Endothelial cell of umbilical vein (primary cell): Measurements from ENCODE around the gene RBM38. TPM values are rescaled to one million over a fixed set of nuclear protein-coding genes. Genes with fewer than 3 reads are reported as not detected.

Experiments used
- BruUV-seq: library from RNA; stranded (reverse); fragments of 400-500 nt; replicated peaks from 2 replicates; lab custom pipeline; 2021; lab: Mats Ljungman, UMichigan
- CTCF ChIA-PET: fragments of 300-600, 350-600 bp; sonication (Branson Sonifier 250); formaldehyde crosslinking; loops from one replicate; lab custom pipeline; 2021; ENCODE audit warnings: antibody characterized with exemption, inconsistent platforms; lab: Charles Lee
- POLR2A ChIA-PET: fragments of 300-600, 350-600 bp; sonication (Branson Sonifier 250); formaldehyde crosslinking; loops from one replicate; lab custom pipeline; 2021; ENCODE audit warnings: antibody characterized with exemption, inconsistent platforms; lab: Charles Lee
- DNase-seq: peaks from one replicate; pipeline ENCODE4 v3.0.0-alpha.2; 2011; ENCODE audit warnings: low read depth, low spot score
- FAIRE-seq: peaks from 2 replicates; lab custom pipeline; 2011; peaks lifted over from hg19 to GRCh38; lab: Jason Lieb, UNC
- H2AFZ ChIP-seq: 2 replicates; pipeline ENCODE4 v1.6.0; 2012; ENCODE audit warnings: low read depth, low read length, control low read depth, inconsistent platforms
- H3K27ac ChIP-seq: 2 replicates; pipeline ENCODE4 v1.5.1; 2011; ENCODE audit warnings: low read depth, mild to moderate bottlenecking, control low read depth, low read length, moderate library complexity; ENCODE audit not compliant: insufficient read depth
- H3K27me3 ChIP-seq, 2 experiments: 2 replicates each; pipeline versions ENCODE4 v1.6.0 to v1.6.1; 2011; ENCODE audit warnings: low read length in 2 of 2, mixed read lengths in 1 of 2; ENCODE audit not compliant: control insufficient read depth in 2 of 2, insufficient read depth in 2 of 2
- H3K36me3 ChIP-seq, 2 experiments: 2 replicates in 1 of 2; 3 replicates in 1 of 2; pipeline ENCODE4 v1.5.1; 2011; ENCODE audit warnings: low read length in 2 of 2, mild to moderate bottlenecking in 1 of 2, moderate library complexity in 1 of 2; ENCODE audit not compliant: control insufficient read depth in 2 of 2, insufficient read depth in 2 of 2; ENCODE audit errors: extremely low read depth in 1 of 2
- H3K4me1 ChIP-seq: 3 replicates; pipeline ENCODE4 v1.5.1; 2011; ENCODE audit warnings: mild to moderate bottlenecking, low read length; ENCODE audit not compliant: control insufficient read depth, insufficient read depth; ENCODE audit errors: extremely low read depth
- H3K4me2 ChIP-seq: 2 replicates; pipeline ENCODE4 v1.6.1; 2011; ENCODE audit warnings: low read length, control low read depth, mixed read lengths; ENCODE audit not compliant: insufficient read depth
- H3K4me3 ChIP-seq, 3 experiments: fragments of 200-600 bp in 1 of 3; sonication (generic), shearing (Covaris generic) in 1 of 3; replicated peaks in 1 of 3; 2 replicates each; pipeline ENCODE4 v1.5.1; 2011 to 2016; ENCODE audit warnings: control low read depth in 3 of 3, low read length in 3 of 3, mild to moderate bottlenecking in 2 of 3, inconsistent platforms in 1 of 3, low read depth in 1 of 3, moderate library complexity in 1 of 3; ENCODE audit not compliant: insufficient read depth in 1 of 3
- H3K79me2 ChIP-seq: 2 replicates; pipeline ENCODE4 v1.6.0; 2012; ENCODE audit warnings: low read length, inconsistent platforms; ENCODE audit not compliant: control insufficient read depth, insufficient read depth
- H3K9ac ChIP-seq: replicated peaks from 2 replicates; pipeline ENCODE3; 2011; ENCODE audit warnings: low read length, control low read depth; ENCODE audit not compliant: insufficient read depth; ENCODE audit errors: extremely low read depth
- H3K9me1 ChIP-seq: replicated peaks from 3 replicates; pipeline ENCODE4 v1.6.0; 2011; ENCODE audit warnings: mild to moderate bottlenecking, low read length; ENCODE audit not compliant: control insufficient read depth, insufficient read depth; ENCODE audit errors: extremely low read depth
- H3K9me3 ChIP-seq: replicated peaks from 2 replicates; pipeline ENCODE4 v1.5.1; 2012; ENCODE audit warnings: low read length, inconsistent platforms; ENCODE audit not compliant: control insufficient read depth, insufficient read depth
- H4K20me1 ChIP-seq: replicated peaks from 2 replicates; pipeline ENCODE3; 2011; ENCODE audit warnings: mild to moderate bottlenecking, low read length; ENCODE audit not compliant: control insufficient read depth, insufficient read depth; ENCODE audit errors: extremely low read depth
- CTCF ChIP-seq, 2 donors: IDR thresholded peaks; 1 replicate in 1 of 2; 2 replicates in 1 of 2; pipeline ENCODE4 v1.5.1; 2011; ENCODE audit warnings: low read length in 2 of 2, mild to moderate bottlenecking in 2 of 2, moderate library complexity in 2 of 2, control low read depth in 1 of 2, inconsistent platforms in 1 of 2, low read depth in 1 of 2; ENCODE audit not compliant: insufficient read depth in 1 of 2; ENCODE audit errors: extremely low read depth in 1 of 2
- EZH2 ChIP-seq: IDR thresholded peaks from 2 replicates; pipeline ENCODE4 v1.6.1; 2012; ENCODE audit warnings: borderline replicate concordance, low read depth, mild to moderate bottlenecking, moderate library complexity, low read length, inconsistent platforms; ENCODE audit not compliant: severe bottlenecking
- FOS ChIP-seq: IDR thresholded peaks from 2 replicates; pipeline ENCODE4 v1.6.1; 2011; ENCODE audit warnings: mild to moderate bottlenecking, low read length, moderate library complexity, borderline replicate concordance; ENCODE audit not compliant: insufficient read depth
- GATA2 ChIP-seq: IDR thresholded peaks from 2 replicates; pipeline ENCODE4 v1.7.0; 2011; ENCODE audit warnings: low read depth, mild to moderate bottlenecking, moderate library complexity, mixed read lengths, low read length; ENCODE audit not compliant: insufficient read length, insufficient read depth
- JUN ChIP-seq: IDR thresholded peaks from 2 replicates; pipeline ENCODE4 v1.6.1; 2011; ENCODE audit warnings: borderline replicate concordance, low read depth; ENCODE audit not compliant: insufficient read length, insufficient read depth
- MAX ChIP-seq: IDR thresholded peaks from 2 replicates; pipeline ENCODE4 v1.6.1; 2011; ENCODE audit not compliant: insufficient read depth, insufficient read length
- MYC ChIP-seq: IDR thresholded peaks from one replicate; pipeline ENCODE4 v1.6.1; 2011; ENCODE audit warnings: mild to moderate bottlenecking, low read depth, low read length
- POLR2A ChIP-seq: IDR thresholded peaks from 2 replicates; pipeline ENCODE4 v1.6.1; 2012; ENCODE audit warnings: low read depth, mild to moderate bottlenecking, control low read depth, low read length
- POLR2AphosphoS5 ChIP-seq: IDR thresholded peaks from 2 replicates; pipeline ENCODE4 v1.6.1; 2012; ENCODE audit warnings: low read depth, mild to moderate bottlenecking, control low read depth, low read length, moderate library complexity; ENCODE audit not compliant: insufficient read depth
- dilution Hi-C: fragments of 300-500 bp; cut with MboI; formaldehyde crosslinking; loops from one replicate; pipeline ENCODE4 v1.15.0; 2019; ENCODE audit warnings: low sequenced_read_pairs; ENCODE audit not compliant: extremely low pct_ligation_motif_present
- intact Hi-C: fragments of 100-400 bp; cut with micrococcal nuclease; formaldehyde crosslinking; loops from one replicate; pipeline ENCODE4 v1.10.0; 2022
- polyA plus RNA-seq, 4 experiments: library from polyadenylated mRNA; depleted of rRNA in 3 of 4; stranded (reverse) in 3 of 4; unstranded in 1 of 4; fragments of >200 nt; gene quantifications; 2 replicates each; pipeline versions ENCODE4 v1.2.1 to v1.2.3, GENCODE V29; 2011 to 2012; ENCODE audit warnings: missing spikeins in 1 of 4
- total RNA-seq: library from RNA; stranded (reverse); gene quantifications from 2 replicates; pipeline ENCODE4 v1.2.3, GENCODE V29; 2021

The RBM38 gene
- total and polyA plus RNA-seq, 2 donors (not counting 3 experiments of a cell fraction or from before 2014, with no cell fraction given): 22.1 to 37.4 TPM

GRCh38 chr20:57450419-57450818, 59.2 kb downstream of the RBM38 start:
- CTCF ChIA-PET: no interaction called here
- H3K36me3 ChIP-seq: no peaks in the 10 kb centered on the region
- no peaks in the 10 kb centered on the region for H4K20me1 ChIP-seq
- H3K27me3 ChIP-seq: no peaks in the 10 kb centered on the region
- FAIRE-seq (no peak), DNase-seq (no peak)
- H2AFZ ChIP-seq: no peak overlapping the region
- intact Hi-C loops (no loop called here), dilution Hi-C loops (no loop called here)
- H3K79me2 ChIP-seq: no peaks in the 10 kb centered on the region
- no peak overlapping the region for H3K27ac ChIP-seq
- BruUV-seq: no TSS peak
- H3K4me3 ChIP-seq: no peak overlapping the region
- no peaks in the 10 kb centered on the region for H3K9me1 ChIP-seq
- no peak overlapping the region for H3K4me2 ChIP-seq
- no peak for TF ChIP-seq FOS
- TF ChIP-seq POLR2A: no peak
- no peak for TF ChIP-seq POLR2AphosphoS5
- TF ChIP-seq GATA2: no peak
- no peaks in the 10 kb centered on the region for H3K9me3 ChIP-seq
- POLR2A ChIA-PET: no interaction called here
- no peak overlapping the region for H3K9ac ChIP-seq
- no peaks in the 10 kb centered on the region for H3K4me1 ChIP-seq

GRCh38 chr20:57450931-57451330, 59.7 kb downstream of the RBM38 start:
- FAIRE-seq: no peak
- Histone ChIP-seq H3K4me3 (no peak overlapping the region), H2AFZ (no peak overlapping the region), H3K9me1 (no peaks in the 10 kb centered on the region), H3K4me1 (no peaks in the 10 kb centered on the region), H3K4me2 (no peak overlapping the region), H3K9me3 (no peaks in the 10 kb centered on the region), H3K9ac (no peak overlapping the region), H3K27me3 (no peaks in the 10 kb centered on the region), H3K79me2 (no peaks in the 10 kb centered on the region), H3K36me3 (no peaks in the 10 kb centered on the region), H4K20me1 (no peaks in the 10 kb centered on the region), H3K27ac (no peak overlapping the region)
- no peak for TF ChIP-seq MYC
- TF ChIP-seq MAX: no peak
- no peak for TF ChIP-seq GATA2
- TF ChIP-seq EZH2: no peak
- TF ChIP-seq CTCF (IDR thresholded peaks at IDR 0.05; ENCODE audit: extremely low read depth in 1 of 2, insufficient read depth in 1 of 2, low read depth in 1 of 2, low read length in 2 of 2): no peak
- no peak for TF ChIP-seq POLR2AphosphoS5
- no peak for TF ChIP-seq POLR2A
- no peak for TF ChIP-seq FOS
- no peak for TF ChIP-seq JUN
- dilution Hi-C loops (no loop called here), intact Hi-C loops (no loop called here)
- BruUV-seq: no TSS peak
- POLR2A ChIA-PET: no interaction called here
- CTCF ChIA-PET: no interaction called here
- no peak for DNase-seq
